Activated effector memory CD4-positive, alpha-beta T cell treated with Interleukin-2 at 50 U/mL for 16 hours (primary cell): Measurements from ENCODE around the gene KRT77.
"Not testable (repeated sequence)": the region's sequence is repeated elsewhere in the genome, so short reads cannot be mapped to it uniquely, and the experiment has no call there.

ENCODE experiments used
- DNase-seq: peaks from one replicate; pipeline ENCODE4 v3.0.0-alpha.2; 2020

Gene KRT77

DNA sequence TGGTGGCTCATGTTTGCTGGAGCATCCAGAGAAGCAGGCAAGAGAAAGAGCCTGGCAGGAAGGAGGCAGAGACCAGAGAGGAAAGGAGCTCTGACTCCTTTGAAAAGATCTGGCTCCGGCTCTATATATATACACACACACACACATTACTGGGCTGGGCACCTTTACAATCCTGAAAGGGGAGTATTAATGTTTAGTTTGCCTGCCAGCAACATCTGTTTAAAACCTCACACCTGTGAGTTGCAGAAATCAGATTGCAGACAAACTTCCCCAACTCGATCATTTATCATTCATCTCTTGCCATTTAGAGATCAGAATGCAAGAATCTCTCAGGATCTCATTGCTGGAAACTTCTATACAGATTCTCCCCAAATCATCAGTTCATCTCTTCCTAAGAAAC, at the start of gene KRT77:
KRT77 (minus strand) TSS at position 101 of the 400 bp plus-strand sequence; CDS start at position 11, 90 bp downstream.
- no peak for DNase-seq

DNA sequence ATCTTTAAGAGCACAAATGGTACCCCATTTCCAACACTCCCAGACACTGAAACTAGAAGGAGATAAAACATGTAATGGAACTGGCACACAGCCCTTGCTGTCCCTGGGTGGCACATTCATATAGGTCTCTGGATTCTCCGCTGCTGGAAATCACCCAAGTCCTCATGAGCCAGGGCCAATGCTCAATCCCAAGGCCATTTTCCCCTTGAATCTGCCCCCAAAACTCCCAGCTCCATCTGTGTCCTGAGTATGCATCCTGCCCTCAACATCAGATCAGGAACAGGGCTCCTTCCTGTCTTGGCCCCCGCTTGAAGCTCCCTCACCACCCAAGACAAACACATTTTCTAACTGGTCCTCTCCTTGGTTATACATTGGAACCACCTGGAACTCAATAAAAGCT, 49.2 kb upstream of the KRT77 start:
- no peak for DNase-seq

GRCh38 chr12:52751795-52752194, 48.5 kb upstream of the KRT77 start:
- no peak for DNase-seq

DNA sequence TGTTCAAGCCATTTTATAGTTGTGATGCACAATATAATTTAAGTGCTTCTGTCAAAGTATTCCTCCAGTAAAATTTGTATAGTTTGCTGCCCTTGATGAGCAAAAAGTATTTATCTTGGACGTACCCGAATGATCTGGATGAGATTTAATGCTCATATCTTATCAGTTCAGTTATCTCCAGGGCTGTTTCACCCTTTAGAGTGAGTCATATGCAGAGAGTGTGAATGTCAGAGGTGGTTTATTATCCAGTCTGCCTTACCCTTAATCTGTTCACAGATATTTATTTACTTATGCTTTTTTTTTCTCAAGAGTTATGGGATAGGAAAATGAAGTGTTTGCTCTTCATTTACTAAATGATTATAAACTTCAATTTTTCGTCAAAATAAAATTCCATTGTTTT, 47.2 kb upstream of the KRT77 start:
- DNase-seq, result not testable (repeated sequence)

- no peak for DNase-seq
Observed at GRCh38 chr12:52749827-52750226, 46.5 kb upstream of the KRT77 start.

GRCh38 chr12:52748578-52748977, 45.3 kb upstream of the KRT77 start:
- DNase-seq, result no peak

GRCh38 chr12:52745554-52745953, 42.2 kb upstream of the KRT77 start:
- no peak for DNase-seq

GRCh38 chr12:52744493-52745156, 41.3 kb upstream of the KRT77 start:
- no peak for DNase-seq

- DNase-seq, result no peak
Observed at GRCh38 chr12:52742822-52743457, 39.6 kb upstream of the KRT77 start.

GRCh38 chr12:52742196-52742580, 38.9 kb upstream of the KRT77 start:
- DNase-seq, result no peak

DNA sequence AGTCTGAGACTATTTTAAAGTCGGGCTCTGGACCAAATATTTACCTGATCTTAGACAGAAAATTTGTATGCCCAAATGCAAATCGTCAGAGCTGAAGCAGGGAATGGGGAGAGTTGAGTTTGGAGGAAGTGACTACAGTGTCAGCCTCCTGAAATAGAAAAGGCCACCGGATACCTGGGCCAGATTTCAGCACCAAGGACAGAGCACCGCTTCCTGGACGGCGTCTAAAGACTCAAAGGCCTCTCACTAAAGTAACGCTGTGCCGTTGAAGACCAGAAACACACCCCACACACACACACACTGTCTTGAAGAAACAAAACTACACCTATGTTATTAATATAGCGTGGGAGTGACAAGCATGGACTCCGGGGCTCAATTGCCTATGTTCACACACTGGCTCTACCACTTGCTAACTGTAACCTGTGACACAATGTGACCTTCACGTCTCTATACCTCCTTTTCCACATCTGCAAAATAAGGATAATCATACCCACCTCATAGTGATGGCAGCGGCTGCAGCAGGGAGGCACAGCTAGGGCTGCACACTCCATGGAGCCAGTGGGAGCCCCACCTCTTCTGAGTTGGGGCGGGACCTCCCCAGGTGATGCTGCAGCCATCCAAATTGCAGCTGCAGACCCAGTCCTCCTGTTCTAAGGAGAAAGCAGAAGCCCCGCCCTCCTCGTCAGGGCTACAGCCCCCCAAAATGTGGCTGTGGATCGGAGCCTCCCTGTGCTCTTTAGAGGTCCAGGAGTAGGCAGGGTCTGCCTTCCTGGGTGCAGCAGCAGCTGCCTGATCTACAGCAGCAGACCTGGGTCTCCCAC, 38.3 kb upstream of the KRT77 start:
- DNase-seq, result peak; percentile 27

DNA sequence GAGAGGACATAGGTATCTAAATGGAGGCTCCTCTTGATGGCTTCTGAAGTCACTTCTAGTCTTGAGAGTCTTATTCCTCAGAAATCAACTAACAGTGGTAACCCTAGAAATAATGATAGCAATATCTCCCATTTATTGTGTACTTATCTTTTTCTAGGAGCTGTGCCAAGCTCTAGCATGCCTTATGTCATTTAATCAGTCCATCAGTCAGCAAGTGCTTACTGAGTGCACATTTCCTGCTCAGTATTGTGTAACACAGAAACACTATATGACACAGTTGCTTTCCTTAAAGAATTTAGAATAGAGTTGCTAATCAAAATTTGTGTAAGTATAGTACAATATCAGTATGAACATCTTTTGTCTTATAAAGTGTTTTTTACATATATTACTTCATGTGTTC, 37.3 kb upstream of the KRT77 start:
- no peak for DNase-seq

DNA sequence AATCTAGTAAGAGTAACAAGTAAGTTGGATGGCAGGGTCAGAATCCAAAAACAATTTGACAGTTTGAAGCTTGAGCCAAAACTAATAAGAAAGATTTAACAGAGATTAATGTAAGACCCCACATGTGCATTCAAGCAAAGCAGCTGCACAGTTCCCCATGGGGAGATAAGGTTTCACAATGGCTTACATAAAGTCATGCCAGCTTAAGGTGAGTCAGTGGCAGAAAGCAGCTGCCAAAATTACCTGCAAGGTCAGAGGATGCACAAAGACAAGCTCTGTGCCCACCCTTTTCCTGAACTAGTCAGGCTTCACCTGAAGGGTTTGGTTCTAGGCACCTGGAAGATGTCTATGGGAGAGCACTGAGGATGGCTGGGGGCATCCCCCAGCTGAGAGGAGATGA, 36.6 kb upstream of the KRT77 start:
- DNase-seq, result no peak

GRCh38 chr12:52735816-52736632, 32.7 kb upstream of the KRT77 start:
- DNase-seq, result no peak

DNA sequence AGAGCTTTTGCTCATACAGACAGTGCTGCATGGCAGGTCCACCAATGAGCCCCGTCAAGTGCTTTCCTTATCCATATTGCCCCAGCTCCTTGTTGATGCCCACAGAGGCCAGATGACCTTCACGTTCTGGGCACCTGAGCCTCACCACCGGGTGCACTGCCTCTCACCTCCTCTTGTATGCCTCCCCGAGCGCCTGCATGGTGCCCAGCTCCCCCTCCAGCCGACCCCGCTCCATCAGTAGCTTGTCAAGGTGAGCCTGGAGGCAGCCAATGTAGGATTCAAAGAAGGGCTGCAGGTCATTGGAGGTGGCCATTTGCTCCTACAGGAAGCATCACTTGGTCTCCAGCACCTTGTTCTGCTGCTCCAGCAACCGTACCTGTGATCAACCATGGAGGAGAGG, 31.8 kb upstream of the KRT77 start:
- DNase-seq, result no peak

GRCh38 chr12:52730793-52731192, 27.5 kb upstream of the KRT77 start:
- no peak for DNase-seq

DNA sequence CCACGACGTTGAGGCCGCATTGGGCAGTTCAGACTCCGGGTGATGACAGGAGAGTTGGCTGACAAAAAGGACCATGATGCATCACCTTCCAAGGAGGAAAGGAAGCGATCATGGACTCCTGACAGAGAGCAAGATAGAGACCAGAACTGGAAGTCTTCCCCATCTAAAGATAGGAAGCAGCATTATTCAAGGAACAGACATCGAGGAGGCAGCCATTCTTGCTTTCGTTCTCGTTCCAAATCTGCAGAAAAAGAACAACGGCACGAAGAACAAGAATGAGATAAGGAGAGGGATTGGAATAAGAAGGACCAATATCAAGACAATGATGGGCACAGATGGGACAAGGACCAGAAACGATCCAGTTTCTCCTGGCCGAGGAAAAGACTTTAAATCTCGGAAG, 27.1 kb upstream of the KRT77 start:
- DNase-seq, result no peak

DNA sequence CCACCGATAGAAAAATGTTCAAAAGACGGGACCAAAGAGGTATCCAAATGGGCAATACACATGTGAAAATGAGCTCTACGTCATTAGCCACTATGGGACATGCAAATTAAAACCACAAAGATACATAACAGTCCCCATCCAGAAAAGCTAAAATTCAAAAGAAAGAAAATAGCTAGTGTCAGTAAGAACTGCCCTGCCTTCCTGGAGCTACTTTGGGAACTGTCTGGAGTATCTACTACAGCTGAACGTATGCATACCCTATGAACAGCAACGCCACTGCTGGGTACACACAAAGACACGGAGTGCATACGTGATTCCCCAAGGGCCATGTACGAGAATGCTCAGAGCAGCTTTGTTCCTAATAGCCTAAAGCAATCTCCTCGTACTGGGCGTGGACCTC, 25.8 kb upstream of the KRT77 start:
- no peak for DNase-seq

GRCh38 chr12:52728374-52728773, 25.1 kb upstream of the KRT77 start:
- no peak for DNase-seq

GRCh38 chr12:52727037-52727436, 23.7 kb upstream of the KRT77 start:
- DNase-seq, result no peak

GRCh38 chr12:52726451-52726850, 23.1 kb upstream of the KRT77 start:
- DNase-seq, result no peak

DNA sequence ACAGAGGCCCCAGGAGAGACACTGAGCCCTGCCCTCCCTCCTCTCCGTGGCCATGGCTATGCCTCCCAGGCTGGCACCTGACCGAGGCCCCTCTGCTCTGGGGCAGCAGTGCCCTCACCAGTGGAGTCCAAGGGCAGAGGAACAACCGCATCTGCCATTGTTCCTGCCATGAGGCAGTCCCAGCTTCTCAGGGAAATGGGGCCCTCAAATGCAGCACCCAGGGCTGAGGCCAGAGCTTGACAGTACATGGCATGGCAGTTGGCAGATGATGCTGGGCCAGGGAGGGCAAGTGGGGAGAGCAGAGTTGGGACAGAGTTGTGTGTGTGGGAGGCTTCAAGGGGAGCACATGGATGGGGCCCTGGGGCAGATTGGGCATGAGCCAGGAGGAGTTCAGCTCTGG, 21.1 kb upstream of the KRT77 start:
- DNase-seq, result no peak

- no peak for DNase-seq
Observed at GRCh38 chr12:52722680-52723079, 19.4 kb upstream of the KRT77 start.
